ENCODE data around the gene WIPI1. TPM values are rescaled to one million over a fixed set of nuclear protein-coding genes. Genes with fewer than 3 reads are reported as not detected.

WIPI1 gene
- total RNA-seq, 4 donors from 2014 or later = 71.4 to 131 (median 77.2) TPM

- no peaks in the 10 kb centered on the region for H3K9me3 ChIP-seq
- no peak overlapping the region for H3K4me3 ChIP-seq
- 81 to 88% methylated on average over 12 of the region's 12 CpGs for WGBS, 2 donors
- TF ChIP-seq CTCF (IDR thresholded peaks at IDR 0.05) (no peak), POLR2A (IDR thresholded peaks at IDR 0.05) (no peak), EP300 (IDR thresholded peaks at IDR 0.05) (no peak)
- DNase-seq (ENCODE audit: low spot score in 2 of 2) = no peak
- peaks cover 0 to 89% (median 28%) of the 10 kb centered on the region in 3 donors for H3K36me3 ChIP-seq
- H3K27me3 ChIP-seq = no peaks in the 10 kb centered on the region
- H3K27ac ChIP-seq = no peak overlapping the region
- peaks cover 0 to 20% (median 5%) of the 10 kb centered on the region in 4 donors for H3K4me1 ChIP-seq
Measured at GRCh38 chr17:68433911-68434508, 23.3 kb downstream of the WIPI1 start.

- Histone ChIP-seq H3K4me1 (peaks cover 0 to 14% (median 4%) of the 10 kb centered on the region in 4 donors), H3K9me3 (no peaks in the 10 kb centered on the region), H3K4me3 (no peak overlapping the region), H3K36me3 (peaks cover 0 to 91% (median 28%) of the 10 kb centered on the region in 3 donors), H3K27me3 (no peaks in the 10 kb centered on the region), H3K27ac (no peak overlapping the region)
- 89 to 90% methylated on average over 9 of the region's 9 CpGs for WGBS, 2 donors
- no peak for DNase-seq (ENCODE audit: low spot score in 2 of 2)
- TF ChIP-seq CTCF (IDR thresholded peaks at IDR 0.05) = no peak
- TF ChIP-seq EP300 (IDR thresholded peaks at IDR 0.05) = no peak
- no peak for TF ChIP-seq POLR2A (IDR thresholded peaks at IDR 0.05)
Measured at GRCh38 chr17:68433211-68433610, 24.1 kb downstream of the WIPI1 start.

GRCh38 chr17:68432086-68432864 lies 25.0 kb downstream of the WIPI1 start:
- H3K27ac ChIP-seq = no peak overlapping the region
- DNase-seq (ENCODE audit: low spot score in 2 of 2) = no peak
- H3K36me3 ChIP-seq = peaks cover 0 to 94% (median 28%) of the 10 kb centered on the region in 3 donors
- H3K4me1 ChIP-seq = peaks cover 0 to 10% (median 1%) of the 10 kb centered on the region in 4 donors
- no peaks in the 10 kb centered on the region for H3K27me3 ChIP-seq
- TF ChIP-seq POLR2A (IDR thresholded peaks at IDR 0.05) (no peak), EP300 (IDR thresholded peaks at IDR 0.05) (no peak), CTCF (IDR thresholded peaks at IDR 0.05) (no peak)
- H3K9me3 ChIP-seq = no peaks in the 10 kb centered on the region
- 88 to 89% methylated on average over 14 of the region's 14 CpGs for WGBS, 2 donors
- no peak overlapping the region for H3K4me3 ChIP-seq

- 61 to 64% methylated on average over 15 of the region's 15 CpGs for WGBS, 2 donors
- TF ChIP-seq CTCF (IDR thresholded peaks at IDR 0.05) (no peak), POLR2A (IDR thresholded peaks at IDR 0.05) (no peak), EP300 (IDR thresholded peaks at IDR 0.05) (no peak)
- Histone ChIP-seq H3K9me3 (no peaks in the 10 kb centered on the region), H3K36me3 (peaks cover 0 to 98% (median 31%) of the 10 kb centered on the region in 3 donors), H3K4me1 (peaks cover 0 to 9% (median 0%) of the 10 kb centered on the region in 4 donors), H3K4me3 (no peak overlapping the region), H3K27me3 (no peaks in the 10 kb centered on the region), H3K27ac (no peak overlapping the region)
- no peak for DNase-seq (ENCODE audit: low spot score in 2 of 2)
Measured at GRCh38 chr17:68431661-68432071, 25.6 kb downstream of the WIPI1 start.

GRCh38 chr17:68431045-68431608 lies 26.2 kb downstream of the WIPI1 start:
- DNase-seq (ENCODE audit: low spot score in 2 of 2) = no peak
- no peak overlapping the region for H3K27ac ChIP-seq
- peaks cover 0 to 99% (median 35%) of the 10 kb centered on the region in 3 donors for H3K36me3 ChIP-seq
- 82 to 88% methylated on average over 13 of the region's 13 CpGs for WGBS, 2 donors
- TF ChIP-seq CTCF (IDR thresholded peaks at IDR 0.05) = no peak
- TF ChIP-seq EP300 (IDR thresholded peaks at IDR 0.05) = no peak
- no peak for TF ChIP-seq POLR2A (IDR thresholded peaks at IDR 0.05)
- no peaks in the 10 kb centered on the region for H3K9me3 ChIP-seq
- no peak overlapping the region for H3K4me3 ChIP-seq
- no peaks in the 10 kb centered on the region for H3K27me3 ChIP-seq
- H3K4me1 ChIP-seq = peaks cover 0 to 3% (median 0%) of the 10 kb centered on the region in 4 donors

Measured in tibial nerve (tissue), 4 donors.